SK-N-MC (cell line): Measurements from ENCODE around the gene HEYL.

Experiments used
- EZH2 ChIP-seq: fragments of 200-600 bp; sonication (generic); IDR thresholded peaks from one replicate; pipeline ENCODE4 v1.6.1; 2017; ENCODE audit warnings: antibody characterized with exemption
- POLR2AphosphoS5 ChIP-seq: IDR thresholded peaks from 2 replicates; pipeline ENCODE4 v1.6.1; 2012; ENCODE audit warnings: mild to moderate bottlenecking, low read depth, low read length, borderline replicate concordance

DNA sequence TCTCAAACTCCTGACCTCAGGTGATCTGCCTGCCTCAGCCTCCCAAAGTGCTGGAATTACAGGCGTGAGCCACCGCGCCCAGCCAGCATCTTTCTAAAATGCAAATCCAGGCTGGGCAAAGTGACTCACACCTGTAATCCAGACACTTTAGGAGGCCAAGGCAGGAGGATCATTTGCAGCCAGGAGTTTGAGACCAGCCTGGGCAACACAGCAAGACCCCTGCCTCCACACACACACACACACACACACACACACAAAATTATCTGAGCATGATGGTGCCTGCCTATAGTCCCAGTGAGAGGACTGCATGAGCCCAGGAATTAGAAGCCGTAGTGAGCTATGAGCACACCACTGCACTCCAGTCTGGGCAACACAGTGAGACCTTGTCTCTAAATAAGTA is 46.1 kb downstream of the HEYL start:
- TF ChIP-seq EZH2 (no peak), POLR2AphosphoS5 (no peak)
